Adrenal gland (tissue), 5 donors: ENCODE data around the gene GRK6.

Experiments
- POLR2A ChIP-seq, 2 donors: fragments of 450-650 bp; IDR thresholded peaks; one replicate each; pipeline ENCODE4 v1.6.1; 2017; ENCODE audit warnings: antibody characterized with exemption in 2 of 2, mild to moderate bottlenecking in 2 of 2, moderate library complexity in 1 of 2
- TF ChIP-seq, protein P1 (sequence below), 6 experiments: fragments of 450-650 bp in 4 of 6; fragments of 200-600 bp in 2 of 6; sonication (generic) in 1 of 6; IDR thresholded peaks; 1 replicate in 5 of 6; 2 replicates in 1 of 6; pipeline versions ENCODE4 v1.5.1 to v1.8.0; 2016 to 2021; ENCODE audit warnings: antibody characterized with exemption in 6 of 6, mild to moderate bottlenecking in 2 of 6, moderate library complexity in 1 of 6
- donor health status: DM: no; HTN: no; CAD: no.

DNA sequence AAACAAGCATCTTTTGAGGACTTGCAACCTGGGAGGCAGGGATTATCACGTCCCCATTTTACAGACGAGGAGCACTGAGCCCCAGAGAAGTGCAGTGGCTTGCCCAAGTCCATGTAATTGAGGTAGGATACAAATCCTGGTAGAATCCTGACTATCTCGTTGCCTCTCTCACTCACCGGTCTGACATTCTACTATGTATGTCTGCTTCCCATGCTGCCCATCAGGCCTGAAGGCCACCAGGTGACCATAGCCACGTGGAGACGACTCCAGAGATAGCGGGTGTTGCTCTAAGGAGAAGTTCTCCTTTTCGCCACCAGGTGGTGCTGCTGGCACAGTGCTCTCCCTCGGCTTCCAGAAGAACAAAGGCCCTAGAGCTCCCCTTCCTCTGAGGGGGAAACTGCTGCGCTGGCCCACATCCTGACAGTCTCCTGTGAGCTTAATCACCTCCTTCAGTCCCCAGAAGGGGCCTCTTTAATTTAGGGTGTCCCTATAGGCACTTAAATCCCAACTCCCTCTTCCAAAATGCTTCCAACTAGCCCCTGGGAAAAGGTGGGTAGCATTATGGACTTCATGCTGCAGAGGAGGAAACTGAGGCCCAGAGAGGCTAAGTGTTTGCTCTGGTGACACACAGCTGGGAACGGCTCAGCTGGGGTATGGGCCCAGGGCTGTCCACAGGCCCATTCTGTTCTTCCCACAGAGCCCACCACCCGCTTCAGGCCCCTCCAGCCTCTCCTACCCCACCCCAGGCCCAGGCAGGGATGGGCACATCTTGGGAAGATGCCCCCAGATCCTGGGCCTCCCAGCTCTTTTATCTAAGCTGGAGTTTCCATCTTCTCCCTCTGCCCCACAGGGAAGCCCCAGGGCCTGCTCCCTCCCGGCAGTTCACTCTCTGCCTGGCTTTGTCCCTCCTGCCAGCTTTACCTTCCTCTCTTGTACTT lies 35.8 kb upstream of the GRK6 start:
- TF ChIP-seq, protein P1, sequence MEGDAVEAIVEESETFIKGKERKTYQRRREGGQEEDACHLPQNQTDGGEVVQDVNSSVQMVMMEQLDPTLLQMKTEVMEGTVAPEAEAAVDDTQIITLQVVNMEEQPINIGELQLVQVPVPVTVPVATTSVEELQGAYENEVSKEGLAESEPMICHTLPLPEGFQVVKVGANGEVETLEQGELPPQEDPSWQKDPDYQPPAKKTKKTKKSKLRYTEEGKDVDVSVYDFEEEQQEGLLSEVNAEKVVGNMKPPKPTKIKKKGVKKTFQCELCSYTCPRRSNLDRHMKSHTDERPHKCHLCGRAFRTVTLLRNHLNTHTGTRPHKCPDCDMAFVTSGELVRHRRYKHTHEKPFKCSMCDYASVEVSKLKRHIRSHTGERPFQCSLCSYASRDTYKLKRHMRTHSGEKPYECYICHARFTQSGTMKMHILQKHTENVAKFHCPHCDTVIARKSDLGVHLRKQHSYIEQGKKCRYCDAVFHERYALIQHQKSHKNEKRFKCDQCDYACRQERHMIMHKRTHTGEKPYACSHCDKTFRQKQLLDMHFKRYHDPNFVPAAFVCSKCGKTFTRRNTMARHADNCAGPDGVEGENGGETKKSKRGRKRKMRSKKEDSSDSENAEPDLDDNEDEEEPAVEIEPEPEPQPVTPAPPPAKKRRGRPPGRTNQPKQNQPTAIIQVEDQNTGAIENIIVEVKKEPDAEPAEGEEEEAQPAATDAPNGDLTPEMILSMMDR (IDR thresholded peaks at IDR 0.05) = peak; percentile 96 to 99 (median 97)
- no peak for TF ChIP-seq POLR2A (IDR thresholded peaks at IDR 0.05)
